Fibroblast of lung (primary cell): ENCODE results near the gene NUP210.

Experiments
- CTCF ChIP-seq, 2 donors: IDR thresholded peaks in 1 of 2; conservative IDR thresholded peaks in 1 of 2; 1 replicate in 1 of 2; 2 replicates in 1 of 2; pipeline ENCODE4 v1.5.1; 2011 to 2012; ENCODE audit warnings: low read length in 2 of 2, control low read depth in 1 of 2, inconsistent platforms in 1 of 2, low read depth in 1 of 2, mild to moderate bottlenecking in 1 of 2
- EZH2 ChIP-seq: IDR thresholded peaks from 2 replicates; pipeline ENCODE4 v1.5.1; 2012; ENCODE audit warnings: low read length, control low read depth, mild to moderate bottlenecking; ENCODE audit errors: missing control alignments

- TF ChIP-seq EZH2 = no peak
- no peak for TF ChIP-seq CTCF (conservative IDR thresholded peaks at IDR 0.05 in 1 of 2, IDR thresholded peaks at IDR 0.05 in 1 of 2; ENCODE audit: low read depth in 1 of 2, low read length in 2 of 2)
Observed at GRCh38 chr3:13333236-13333897, 86.8 kb downstream of the NUP210 start.
